MG63 (cell line): ENCODE measurements around the gene FKBP1C. TPM values are rescaled to one million over a fixed set of nuclear protein-coding genes. Genes with fewer than 3 reads are reported as not detected.
"Not testable (repeated sequence)": the region's sequence is repeated elsewhere in the genome, so short reads cannot be mapped to it uniquely, and the experiment has no call there.

ENCODE experiments used
- DNase-seq: peaks from one replicate; pipeline ENCODE4 v3.0.0-alpha.2; 2020
- H3K27me3 ChIP-seq: fragments of 250-450 bp; sonication (Bioruptor Pico); 2 replicates; pipeline ENCODE4 v1.5.1; 2020; ENCODE audit warnings: mild to moderate bottlenecking, moderate library complexity
- H3K36me3 ChIP-seq: fragments of 250-450 bp; sonication (Bioruptor Pico); 2 replicates; pipeline ENCODE4 v1.5.1; 2020; ENCODE audit warnings: mild to moderate bottlenecking, moderate library complexity
- H3K4me3 ChIP-seq: fragments of 250-450 bp; sonication (Bioruptor Pico); 2 replicates; pipeline ENCODE4 v1.5.1; 2020; ENCODE audit warnings: mild to moderate bottlenecking, moderate library complexity
- H3K9me3 ChIP-seq: fragments of 250-450 bp; sonication (Bioruptor Pico); 2 replicates; pipeline ENCODE4 v1.5.1; 2020; ENCODE audit warnings: mild to moderate bottlenecking, moderate library complexity
- total RNA-seq: library from RNA; depleted of rRNA; stranded (reverse); fragments of >200 nt; shearing (Covaris generic); gene quantifications from 2 replicates; pipeline ENCODE4 v1.2.3, GENCODE V29; 2014; ENCODE audit warnings: low replicate concordance; rRNA removed

FKBP1C gene
- total RNA-seq, result 0.92 TPM in 1 of 2 replicates, not detected in the other

- H3K4me3 ChIP-seq, H3K9me3 ChIP-seq, H3K27me3 ChIP-seq, DNase-seq, H3K36me3 ChIP-seq: not testable (repeated sequence)
These were observed at the start of gene FKBP1C for GRCh38 chr6:63211343-63211742. Gene FKBP1C (plus strand): TSS chr6:63211469.

- not testable (repeated sequence) for H3K36me3 ChIP-seq, H3K4me3 ChIP-seq, H3K27me3 ChIP-seq, H3K9me3 ChIP-seq, DNase-seq
These were observed 47.0 kb upstream of the FKBP1C start for GRCh38 chr6:63164047-63164803.

- no peaks in the 10 kb centered on the region for H3K27me3 ChIP-seq
- DNase-seq, result no peak
- H3K4me3 ChIP-seq, result no peak overlapping the region
- no peaks in the 10 kb centered on the region for H3K9me3 ChIP-seq
- H3K36me3 ChIP-seq, result no peaks in the 10 kb centered on the region
These were observed 37.1 kb upstream of the FKBP1C start for GRCh38 chr6:63174173-63174572.

GRCh38 chr6:63176181-63176580 lies 35.1 kb upstream of the FKBP1C start:
- Histone ChIP-seq H3K4me3 (no peak overlapping the region), H3K9me3 (no peaks in the 10 kb centered on the region), H3K36me3 (no peaks in the 10 kb centered on the region), H3K27me3 (no peaks in the 10 kb centered on the region)
- DNase-seq, result no peak

- Histone ChIP-seq H3K27me3 (no peaks in the 10 kb centered on the region), H3K36me3 (no peaks in the 10 kb centered on the region), H3K9me3 (no peaks in the 10 kb centered on the region), H3K4me3 (no peak overlapping the region)
- no peak for DNase-seq
These were observed 30.9 kb upstream of the FKBP1C start for GRCh38 chr6:63180367-63180766.

- H3K36me3 ChIP-seq, result no peaks in the 10 kb centered on the region
- DNase-seq, result no peak
- H3K4me3 ChIP-seq, result no peak overlapping the region
- H3K9me3 ChIP-seq, result no peaks in the 10 kb centered on the region
- no peaks in the 10 kb centered on the region for H3K27me3 ChIP-seq
These were observed 24.3 kb upstream of the FKBP1C start for GRCh38 chr6:63186970-63187369.

- no peaks in the 10 kb centered on the region for H3K36me3 ChIP-seq
- no peak for DNase-seq
- H3K4me3 ChIP-seq, result no peak overlapping the region
- no peaks in the 10 kb centered on the region for H3K9me3 ChIP-seq
- no peaks in the 10 kb centered on the region for H3K27me3 ChIP-seq
These were observed 22.4 kb upstream of the FKBP1C start for GRCh38 chr6:63188828-63189227.

- H3K9me3 ChIP-seq, result no peaks in the 10 kb centered on the region
- no peak overlapping the region for H3K4me3 ChIP-seq
- H3K27me3 ChIP-seq, result no peaks in the 10 kb centered on the region
- no peaks in the 10 kb centered on the region for H3K36me3 ChIP-seq
- no peak for DNase-seq
These were observed 17.9 kb upstream of the FKBP1C start for GRCh38 chr6:63193324-63193723.

GRCh38 chr6:63197741-63198140 lies 13.5 kb upstream of the FKBP1C start:
- no peak overlapping the region for H3K4me3 ChIP-seq
- no peaks in the 10 kb centered on the region for H3K36me3 ChIP-seq
- no peaks in the 10 kb centered on the region for H3K27me3 ChIP-seq
- no peak for DNase-seq
- H3K9me3 ChIP-seq, result no peaks in the 10 kb centered on the region

- H3K9me3 ChIP-seq, result no peaks in the 10 kb centered on the region
- H3K4me3 ChIP-seq, result no peak overlapping the region
- no peaks in the 10 kb centered on the region for H3K36me3 ChIP-seq
- no peak for DNase-seq
- H3K27me3 ChIP-seq, result no peaks in the 10 kb centered on the region
These were observed 2.1 kb downstream of the FKBP1C start for GRCh38 chr6:63213325-63213724.

- no peaks in the 10 kb centered on the region for H3K9me3 ChIP-seq
- no peak overlapping the region for H3K4me3 ChIP-seq
- DNase-seq, result no peak
- H3K36me3 ChIP-seq, result no peaks in the 10 kb centered on the region
- H3K27me3 ChIP-seq, result no peaks in the 10 kb centered on the region
These were observed 3.5 kb downstream of the FKBP1C start for GRCh38 chr6:63214816-63215215.

GRCh38 chr6:63224179-63224578 lies 12.9 kb downstream of the FKBP1C start:
- Histone ChIP-seq H3K36me3 (no peaks in the 10 kb centered on the region), H3K27me3 (no peaks in the 10 kb centered on the region), H3K9me3 (no peaks in the 10 kb centered on the region), H3K4me3 (no peak overlapping the region)
- no peak for DNase-seq

- not testable (repeated sequence) for H3K27me3 ChIP-seq, H3K4me3 ChIP-seq, H3K9me3 ChIP-seq, DNase-seq, H3K36me3 ChIP-seq
These were observed 14.7 kb downstream of the FKBP1C start for GRCh38 chr6:63225987-63226386.

- not testable (repeated sequence) for H3K4me3 ChIP-seq, H3K27me3 ChIP-seq, DNase-seq, H3K36me3 ChIP-seq, H3K9me3 ChIP-seq
These were observed 16.9 kb downstream of the FKBP1C start for GRCh38 chr6:63227928-63228894.

- not testable (repeated sequence) for H3K27me3 ChIP-seq, H3K36me3 ChIP-seq, H3K9me3 ChIP-seq, H3K4me3 ChIP-seq, DNase-seq
These were observed 18.8 kb downstream of the FKBP1C start for GRCh38 chr6:63230027-63230426.

GRCh38 chr6:63230511-63230910 lies 19.2 kb downstream of the FKBP1C start:
- not testable (repeated sequence) for H3K27me3 ChIP-seq, DNase-seq, H3K36me3 ChIP-seq, H3K4me3 ChIP-seq, H3K9me3 ChIP-seq

GRCh38 chr6:63236398-63236817 lies 25.1 kb downstream of the FKBP1C start:
- H3K4me3 ChIP-seq, result no peak overlapping the region
- no peaks in the 10 kb centered on the region for H3K36me3 ChIP-seq
- DNase-seq, result no peak
- H3K9me3 ChIP-seq, result no peaks in the 10 kb centered on the region
- H3K27me3 ChIP-seq, result no peaks in the 10 kb centered on the region
